ENCODE measurements around the gene CXCL17. TPM values are rescaled to one million over a fixed set of nuclear protein-coding genes. Genes with fewer than 3 reads are reported as not detected.

Gene CXCL17
- total and polyA plus RNA-seq, 2 donors (not counting 1 experiment from before 2014, with no cell fraction given), result not detected

DNA sequence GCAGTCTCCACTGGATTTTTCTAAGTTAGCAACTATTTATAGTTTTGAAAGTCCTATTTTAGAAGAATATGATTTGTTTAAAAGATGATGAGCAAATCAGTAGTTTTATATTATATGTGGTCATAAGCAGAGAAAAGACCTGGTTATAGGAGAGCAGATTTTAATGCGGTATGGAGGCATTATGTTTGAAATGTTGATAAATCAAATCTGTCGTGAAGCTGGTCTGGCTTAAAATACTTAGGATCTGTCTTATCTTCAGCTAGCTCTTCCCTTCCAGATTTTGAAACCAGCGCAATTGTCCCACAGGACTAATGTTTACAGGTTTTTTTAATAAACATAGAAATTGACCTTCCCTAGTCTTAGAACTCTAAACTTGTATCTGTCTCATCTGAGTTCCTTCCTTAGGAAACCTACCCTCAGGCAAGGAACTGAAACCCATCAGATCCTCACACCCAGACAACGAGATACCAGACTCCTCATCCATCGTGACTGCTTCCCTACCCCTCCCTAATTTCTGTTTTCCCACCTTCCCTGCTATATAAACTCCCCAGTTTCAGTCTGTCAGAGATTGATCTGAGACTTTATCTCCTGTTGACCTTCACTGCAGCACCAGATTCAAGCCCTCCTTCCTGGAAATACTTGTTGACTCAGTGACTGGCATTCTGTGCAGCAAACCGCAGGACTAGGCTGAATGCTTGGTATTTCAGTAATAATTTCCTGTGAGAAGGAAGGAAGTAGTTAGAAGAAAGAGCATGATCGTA, 37.8 kb upstream of the CXCL17 start:
- Histone ChIP-seq H3K27ac (ENCODE audit: low read length in 2 of 2) (no peak overlapping the region), H4K20me1 (ENCODE audit: control insufficient read depth, insufficient read depth, low read length, poor library complexity, severe bottlenecking) (no peaks in the 10 kb centered on the region), H2AFZ (ENCODE audit: insufficient read depth, low read depth, low read length, poor library complexity, severe bottlenecking) (peak overlapping the region; percentile 50), H3K9ac (ENCODE audit: low read length) (no peak overlapping the region), H3K36me3 (replicated peaks in 1 of 2; ENCODE audit: control extremely low read depth in 1 of 2, control insufficient read depth in 1 of 2, extremely low read depth in 1 of 2, insufficient read depth in 2 of 2, low read length in 1 of 2) (no peaks in the 10 kb centered on the region), H3K79me2 (ENCODE audit: control insufficient read depth, insufficient read depth, low read length) (no peaks in the 10 kb centered on the region), H3K27me3 (replicated peaks in 1 of 4; ENCODE audit: control extremely low read depth in 1 of 4, control insufficient read depth in 3 of 4, insufficient read depth in 4 of 4, low read length in 3 of 4) (no peaks in the 10 kb centered on the region), H3K4me2 (replicated peaks; ENCODE audit: low read depth, low read length, poor library complexity, severe bottlenecking) (peak overlapping the region; percentile 53), H3K4me1 (ENCODE audit: control insufficient read depth in 2 of 2, insufficient read depth in 2 of 2, low read length in 2 of 2) (peaks cover 10 to 11% of the 10 kb centered on the region in 2 donors), H3K9me3 (ENCODE audit: control extremely low read depth in 1 of 3, control insufficient read depth in 2 of 3, insufficient read depth in 1 of 3, low read length in 2 of 3) (no peaks in the 10 kb centered on the region), H3K4me3 (ENCODE audit: control extremely low read depth in 1 of 5, extremely low read depth in 1 of 5, insufficient read depth in 1 of 5, low read depth in 2 of 5, low read length in 4 of 5) (no peak overlapping the region)
- ATAC-seq (ENCODE audit: low read depth), result no peak
- POLR2A ChIA-PET, result no interaction called here
- intact Hi-C loops (cut with micrococcal nuclease), result no loop called here
- Mint-ChIP-seq H3K9me3 (ENCODE audit: insufficient read depth) (no peaks in the 10 kb centered on the region), H3K4me1 (peaks cover 11% of the 10 kb centered on the region), H3K27me3 (no peaks in the 10 kb centered on the region), H3K4me3 (peak overlapping the region; percentile 4), H3K27ac (no peak overlapping the region)
- no peak for TF ChIP-seq EZH2 (IDR thresholded peaks at IDR 0.05; ENCODE audit: borderline replicate concordance, insufficient read depth, low read depth, low read length, poor library complexity, severe bottlenecking)
- TF ChIP-seq, protein P1, sequence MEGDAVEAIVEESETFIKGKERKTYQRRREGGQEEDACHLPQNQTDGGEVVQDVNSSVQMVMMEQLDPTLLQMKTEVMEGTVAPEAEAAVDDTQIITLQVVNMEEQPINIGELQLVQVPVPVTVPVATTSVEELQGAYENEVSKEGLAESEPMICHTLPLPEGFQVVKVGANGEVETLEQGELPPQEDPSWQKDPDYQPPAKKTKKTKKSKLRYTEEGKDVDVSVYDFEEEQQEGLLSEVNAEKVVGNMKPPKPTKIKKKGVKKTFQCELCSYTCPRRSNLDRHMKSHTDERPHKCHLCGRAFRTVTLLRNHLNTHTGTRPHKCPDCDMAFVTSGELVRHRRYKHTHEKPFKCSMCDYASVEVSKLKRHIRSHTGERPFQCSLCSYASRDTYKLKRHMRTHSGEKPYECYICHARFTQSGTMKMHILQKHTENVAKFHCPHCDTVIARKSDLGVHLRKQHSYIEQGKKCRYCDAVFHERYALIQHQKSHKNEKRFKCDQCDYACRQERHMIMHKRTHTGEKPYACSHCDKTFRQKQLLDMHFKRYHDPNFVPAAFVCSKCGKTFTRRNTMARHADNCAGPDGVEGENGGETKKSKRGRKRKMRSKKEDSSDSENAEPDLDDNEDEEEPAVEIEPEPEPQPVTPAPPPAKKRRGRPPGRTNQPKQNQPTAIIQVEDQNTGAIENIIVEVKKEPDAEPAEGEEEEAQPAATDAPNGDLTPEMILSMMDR (IDR thresholded peaks at IDR 0.05), result no peak
- CTCF ChIA-PET, result no interaction called here
- 20% methylated on average over 2 of the region's 7 CpGs for WGBS (ENCODE audit: insufficient coverage)
- DNase-seq, result no peak

DNA sequence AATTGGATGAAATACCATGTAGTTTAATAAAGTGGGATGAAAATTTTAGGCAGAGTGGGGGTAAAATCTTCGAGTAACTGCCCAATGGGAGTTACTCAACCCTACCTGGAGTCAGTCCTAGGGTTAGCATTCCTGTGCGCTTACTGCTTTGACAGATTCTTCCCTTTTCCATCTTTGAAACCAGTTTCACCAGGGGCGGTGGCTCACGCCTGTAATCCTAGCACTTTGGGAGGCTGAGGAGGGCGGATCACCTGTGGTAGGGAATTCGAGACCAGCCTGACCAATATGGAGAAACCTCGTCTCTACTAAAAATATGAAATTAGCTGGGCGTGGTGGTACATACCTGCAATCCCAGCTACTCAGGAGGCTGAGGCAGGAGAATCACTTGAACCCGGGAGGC, 37.0 kb upstream of the CXCL17 start:
- no peaks in the 10 kb centered on the region for H4K20me1 ChIP-seq (ENCODE audit: control insufficient read depth, insufficient read depth, low read length, poor library complexity, severe bottlenecking)

More for the DNA sequence above, 37.0 kb upstream of the CXCL17 start:
- Histone ChIP-seq H2AFZ (ENCODE audit: insufficient read depth, low read depth, low read length, poor library complexity, severe bottlenecking) (no peak overlapping the region), H3K79me2 (ENCODE audit: control insufficient read depth, insufficient read depth, low read length) (no peaks in the 10 kb centered on the region), H3K4me2 (replicated peaks; ENCODE audit: low read depth, low read length, poor library complexity, severe bottlenecking) (no peak overlapping the region), H3K4me1 (ENCODE audit: control insufficient read depth in 2 of 2, insufficient read depth in 2 of 2, low read length in 2 of 2) (peaks cover 10 to 11% of the 10 kb centered on the region in 2 donors), H3K4me3 (ENCODE audit: control extremely low read depth in 1 of 5, extremely low read depth in 1 of 5, insufficient read depth in 1 of 5, low read depth in 2 of 5, low read length in 4 of 5) (no peak overlapping the region), H3K27me3 (replicated peaks in 1 of 4; ENCODE audit: control extremely low read depth in 1 of 4, control insufficient read depth in 3 of 4, insufficient read depth in 4 of 4, low read length in 3 of 4) (no peaks in the 10 kb centered on the region), H3K27ac (ENCODE audit: low read length in 2 of 2) (no peak overlapping the region), H3K9me3 (ENCODE audit: control extremely low read depth in 1 of 3, control insufficient read depth in 2 of 3, insufficient read depth in 1 of 3, low read length in 2 of 3) (no peaks in the 10 kb centered on the region), H3K9ac (ENCODE audit: low read length) (no peak overlapping the region), H3K36me3 (replicated peaks in 1 of 2; ENCODE audit: control extremely low read depth in 1 of 2, control insufficient read depth in 1 of 2, extremely low read depth in 1 of 2, insufficient read depth in 2 of 2, low read length in 1 of 2) (no peaks in the 10 kb centered on the region)
- WGBS (ENCODE audit: insufficient coverage), result 96% methylated on average over 4 of the region's 9 CpGs
- ChIA-PET POLR2A (no interaction called here), CTCF (interaction anchor here (0.7 kb wide), 1 partner anchor 38 kb away, joined by 3 read pairs; no protein-coding TSS in a partner anchor)
- Mint-ChIP-seq H3K27me3 (no peaks in the 10 kb centered on the region), H3K9me3 (ENCODE audit: insufficient read depth) (no peaks in the 10 kb centered on the region), H3K27ac (no peak overlapping the region), H3K4me1 (peaks cover 11% of the 10 kb centered on the region), H3K4me3 (no peak overlapping the region)
- intact Hi-C loops (cut with micrococcal nuclease), result no loop called here
- no peak for DNase-seq
- no peak for ATAC-seq (ENCODE audit: low read depth)
- TF ChIP-seq, protein P1 (IDR thresholded peaks at IDR 0.05), result no peak
- no peak for TF ChIP-seq EZH2 (IDR thresholded peaks at IDR 0.05; ENCODE audit: borderline replicate concordance, insufficient read depth, low read depth, low read length, poor library complexity, severe bottlenecking)
